Osteocyte (in vitro differentiated cells): ENCODE data around the gene MGAT5. TPM values are rescaled to one million over a fixed set of nuclear protein-coding genes. Genes with fewer than 3 reads are reported as not detected.
A peak's percentile ranks its signal among the peaks of the same experiment; 100 is the strongest.
"Not testable (repeated sequence)": the region's sequence is repeated elsewhere in the genome, so short reads cannot be mapped to it uniquely, and the experiment has no call there.

ENCODE experiments used
- DNase-seq: peaks from one replicate; pipeline ENCODE4 v3.0.0; 2021; ENCODE audit warnings: mixed read lengths; ENCODE audit not compliant: unreplicated experiment; ENCODE audit errors: extremely low spot score
- H3K27ac Mint-ChIP-seq: one replicate; pipeline ENCODE4 v1.8.0; 2021; ENCODE audit warnings: mild to moderate bottlenecking, mixed read lengths; ENCODE audit not compliant: unreplicated experiment
- H3K27me3 Mint-ChIP-seq: one replicate; pipeline ENCODE4 v1.8.0; 2021; ENCODE audit warnings: mixed read lengths; ENCODE audit not compliant: unreplicated experiment
- H3K36me3 Mint-ChIP-seq: one replicate; pipeline ENCODE4 v1.8.0; 2021; ENCODE audit warnings: mixed read lengths; ENCODE audit not compliant: unreplicated experiment
- H3K4me1 Mint-ChIP-seq: one replicate; pipeline ENCODE4 v1.8.0; 2021; ENCODE audit warnings: mixed read lengths; ENCODE audit not compliant: unreplicated experiment
- H3K4me3 Mint-ChIP-seq: one replicate; pipeline ENCODE4 v1.8.0; 2021; ENCODE audit warnings: mild to moderate bottlenecking, moderate library complexity, mixed read lengths; ENCODE audit not compliant: unreplicated experiment
- H3K9me3 Mint-ChIP-seq: one replicate; pipeline ENCODE4 v1.8.0; 2021; ENCODE audit warnings: mixed read lengths; ENCODE audit not compliant: unreplicated experiment
- CTCF ChIP-seq: fragments of 200-600 bp; sonication (generic); IDR thresholded peaks from 2 replicates; pipeline ENCODE4 v1.5.0; 2021; ENCODE audit warnings: antibody characterized with exemption, mild to moderate bottlenecking, moderate library complexity
- total RNA-seq: library from RNA; stranded (reverse); gene quantifications from 2 replicates; pipeline ENCODE4 v1.2.1, GENCODE V29; 2021

The MGAT5 gene
- total RNA-seq, 1 donor from 2014 or later, result 22.6 TPM

GRCh38 chr2:134466141-134466540, 212.3 kb downstream of the MGAT5 start:
- Mint-ChIP-seq H3K4me1 (no peaks in the 10 kb centered on the region), H3K27ac (no peak overlapping the region), H3K4me3 (no peak overlapping the region), H3K9me3 (no peaks in the 10 kb centered on the region), H3K27me3 (no peaks in the 10 kb centered on the region), H3K36me3 (no peaks in the 10 kb centered on the region)
- TF ChIP-seq CTCF, result no peak
- DNase-seq, result no peak

- no peak overlapping the region for H3K4me3 Mint-ChIP-seq
- H3K27ac Mint-ChIP-seq, result no peak overlapping the region
Observed at GRCh38 chr2:134468164-134468563, 214.3 kb downstream of the MGAT5 start.

GRCh38 chr2:134468776-134469175, 214.9 kb downstream of the MGAT5 start:
- H3K36me3 Mint-ChIP-seq, result no peaks in the 10 kb centered on the region
- peak; percentile 74 for DNase-seq
- H3K27ac Mint-ChIP-seq, result no peak overlapping the region
- H3K4me1 Mint-ChIP-seq, result no peaks in the 10 kb centered on the region
- TF ChIP-seq CTCF, result no peak
- no peak overlapping the region for H3K4me3 Mint-ChIP-seq
- peaks cover 5% of the 10 kb centered on the region for H3K27me3 Mint-ChIP-seq
- H3K9me3 Mint-ChIP-seq, result peaks cover 7% of the 10 kb centered on the region

More at GRCh38 chr2:134468164-134468563, 214.3 kb downstream of the MGAT5 start:
- peak; percentile 40 for DNase-seq
- Mint-ChIP-seq H3K4me1 (no peaks in the 10 kb centered on the region), H3K9me3 (peaks cover 7% of the 10 kb centered on the region), H3K27me3 (no peaks in the 10 kb centered on the region), H3K36me3 (no peaks in the 10 kb centered on the region)
- TF ChIP-seq CTCF, result no peak

- Mint-ChIP-seq H3K27me3 (peaks cover 10% of the 10 kb centered on the region), H3K36me3 (no peaks in the 10 kb centered on the region), H3K4me3 (no peak overlapping the region), H3K9me3 (peaks cover 7% of the 10 kb centered on the region), H3K4me1 (no peaks in the 10 kb centered on the region), H3K27ac (no peak overlapping the region)
- DNase-seq, result peak; percentile 80
- TF ChIP-seq CTCF, result no peak
Observed at GRCh38 chr2:134469516-134470115, 215.7 kb downstream of the MGAT5 start.

- Mint-ChIP-seq H3K9me3 (peaks cover 7% of the 10 kb centered on the region), H3K27me3 (peaks cover 18% of the 10 kb centered on the region), H3K27ac (no peak overlapping the region), H3K4me1 (no peaks in the 10 kb centered on the region), H3K36me3 (no peaks in the 10 kb centered on the region), H3K4me3 (no peak overlapping the region)
- peak; percentile 56 for DNase-seq
- no peak for TF ChIP-seq CTCF
Observed at GRCh38 chr2:134470561-134471168, 216.8 kb downstream of the MGAT5 start.

GRCh38 chr2:134476982-134477381, 223.1 kb downstream of the MGAT5 start:
- H3K36me3 Mint-ChIP-seq, H3K27ac Mint-ChIP-seq, H3K4me3 Mint-ChIP-seq, H3K9me3 Mint-ChIP-seq, H3K4me1 Mint-ChIP-seq: not testable (repeated sequence)
- DNase-seq, result peak; percentile 32
- peaks cover 24% of the 10 kb centered on the region for H3K27me3 Mint-ChIP-seq
